AG10803 (cell line): ENCODE results near the gene NRXN2.

Source experiments
- DNase-seq: peaks from one replicate; pipeline ENCODE4 v3.0.0; 2010; ENCODE audit warnings: low read depth
- H3K4me3 ChIP-seq: 2 replicates; pipeline ENCODE4 v1.5.1; 2011; ENCODE audit warnings: mild to moderate bottlenecking, low read length, control low read depth
- CTCF ChIP-seq: conservative IDR thresholded peaks from 2 replicates; pipeline ENCODE4 v1.5.1; 2011; ENCODE audit warnings: mild to moderate bottlenecking, low read length, control low read depth, inconsistent platforms

Gene NRXN2

GRCh38 chr11:64723907-64724862, 1.2 kb upstream of the NRXN2 start:
- no peak for DNase-seq
- TF ChIP-seq CTCF, result no peak
- H3K4me3 ChIP-seq, result no peak overlapping the region

- no peak overlapping the region for H3K4me3 ChIP-seq
- DNase-seq, result no peak
- TF ChIP-seq CTCF, result no peak
Measured at GRCh38 chr11:64722141-64723065, 594 bp downstream of the NRXN2 start.

- no peak overlapping the region for H3K4me3 ChIP-seq
- no peak for DNase-seq
- TF ChIP-seq CTCF, result no peak
Measured at GRCh38 chr11:64721359-64721699, 1.7 kb downstream of the NRXN2 start.

GRCh38 chr11:64720640-64721358, 2.2 kb downstream of the NRXN2 start:
- DNase-seq, result no peak
- TF ChIP-seq CTCF, result no peak
- H3K4me3 ChIP-seq, result no peak overlapping the region

GRCh38 chr11:64720167-64720566, 2.8 kb downstream of the NRXN2 start:
- no peak overlapping the region for H3K4me3 ChIP-seq
- TF ChIP-seq CTCF, result no peak
- DNase-seq, result no peak

- DNase-seq, result no peak
- H3K4me3 ChIP-seq, result no peak overlapping the region
- no peak for TF ChIP-seq CTCF
Measured at GRCh38 chr11:64719406-64719805, 3.6 kb downstream of the NRXN2 start.
